ENCODE measurements around the gene FYCO1. TPM values are rescaled to one million over a fixed set of nuclear protein-coding genes. Genes with fewer than 3 reads are reported as not detected.

Gene FYCO1
- total RNA-seq, 1 experiment from 2014 or later, result 23.6 TPM

- in situ Hi-C loops (cut with HindIII; ENCODE audit: low pct_unique_long_range_greater_than_20kb, low sequenced_read_pairs), result no loop called here
- no peak for DNase-seq (ENCODE audit: low read depth)
Measured at GRCh38 chr3:45969953-45970352, 25.7 kb downstream of the FYCO1 start.

- in situ Hi-C loops (cut with HindIII; ENCODE audit: low pct_unique_long_range_greater_than_20kb, low sequenced_read_pairs), result no loop called here
- DNase-seq (ENCODE audit: low read depth), result no peak
Measured at GRCh38 chr3:45969116-45969515, 26.5 kb downstream of the FYCO1 start.

- in situ Hi-C loops (cut with HindIII; ENCODE audit: low pct_unique_long_range_greater_than_20kb, low sequenced_read_pairs), result no loop called here
- DNase-seq (ENCODE audit: low read depth), result no peak
Measured at GRCh38 chr3:45968706-45969105, 26.9 kb downstream of the FYCO1 start.

DNA sequence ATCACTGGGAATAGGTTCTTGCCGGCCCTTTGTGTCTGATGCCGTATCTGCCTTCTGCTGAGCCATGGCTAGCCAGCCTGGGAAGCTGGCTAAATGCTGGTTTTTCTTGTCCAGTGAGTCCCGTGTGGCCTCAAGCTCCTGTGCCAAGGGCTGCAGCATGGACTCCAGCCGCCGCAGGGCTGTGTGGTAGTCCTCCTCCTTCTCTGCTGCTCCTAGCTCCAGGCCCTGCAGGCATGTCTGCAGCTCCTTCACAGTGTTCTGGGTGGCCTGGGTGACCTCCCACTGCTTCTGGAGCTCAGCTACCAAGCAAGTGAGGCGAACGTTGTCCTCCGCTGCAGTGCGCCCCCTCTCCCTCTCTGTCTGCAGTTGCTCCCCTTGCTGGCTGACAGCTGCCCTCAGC is 27.5 kb downstream of the FYCO1 start:
- in situ Hi-C loops (cut with HindIII; ENCODE audit: low pct_unique_long_range_greater_than_20kb, low sequenced_read_pairs), result no loop called here
- DNase-seq (ENCODE audit: low read depth), result no peak

GRCh38 chr3:45967724-45968123 is 27.9 kb downstream of the FYCO1 start:
- no peak for DNase-seq (ENCODE audit: low read depth)
- in situ Hi-C loops (cut with HindIII; ENCODE audit: low pct_unique_long_range_greater_than_20kb, low sequenced_read_pairs), result no loop called here

GRCh38 chr3:45966950-45967640 is 28.5 kb downstream of the FYCO1 start:
- in situ Hi-C loops (cut with HindIII; ENCODE audit: low pct_unique_long_range_greater_than_20kb, low sequenced_read_pairs), result no loop called here
- DNase-seq (ENCODE audit: low read depth), result no peak

DNA sequence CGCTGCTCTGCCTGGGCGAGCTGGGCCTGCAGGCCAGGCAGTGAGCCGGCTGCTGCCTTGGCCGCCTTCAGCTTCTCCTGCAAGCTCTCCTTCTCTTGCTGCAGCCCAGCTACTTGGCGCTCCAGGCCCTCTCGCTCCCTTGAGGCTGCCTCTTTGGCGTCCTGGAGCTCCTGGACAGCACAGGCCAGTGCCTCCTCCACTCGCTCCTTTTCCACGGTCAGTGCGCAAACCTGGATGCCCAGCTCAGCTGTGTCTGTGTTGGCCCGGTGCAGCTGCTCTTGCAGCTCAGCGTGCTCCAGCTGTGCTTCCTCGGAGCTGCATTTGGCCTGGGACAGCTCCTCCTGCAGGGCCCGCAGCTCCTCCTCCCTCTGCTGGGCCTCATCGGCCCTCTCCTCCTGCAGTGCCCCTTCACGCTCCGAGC is 29.2 kb downstream of the FYCO1 start:
- in situ Hi-C loops (cut with HindIII; ENCODE audit: low pct_unique_long_range_greater_than_20kb, low sequenced_read_pairs), result no loop called here
- DNase-seq (ENCODE audit: low read depth), result no peak

GRCh38 chr3:45965653-45966052 is 30.0 kb downstream of the FYCO1 start:
- in situ Hi-C loops (cut with HindIII; ENCODE audit: low pct_unique_long_range_greater_than_20kb, low sequenced_read_pairs), result no loop called here

DNA sequence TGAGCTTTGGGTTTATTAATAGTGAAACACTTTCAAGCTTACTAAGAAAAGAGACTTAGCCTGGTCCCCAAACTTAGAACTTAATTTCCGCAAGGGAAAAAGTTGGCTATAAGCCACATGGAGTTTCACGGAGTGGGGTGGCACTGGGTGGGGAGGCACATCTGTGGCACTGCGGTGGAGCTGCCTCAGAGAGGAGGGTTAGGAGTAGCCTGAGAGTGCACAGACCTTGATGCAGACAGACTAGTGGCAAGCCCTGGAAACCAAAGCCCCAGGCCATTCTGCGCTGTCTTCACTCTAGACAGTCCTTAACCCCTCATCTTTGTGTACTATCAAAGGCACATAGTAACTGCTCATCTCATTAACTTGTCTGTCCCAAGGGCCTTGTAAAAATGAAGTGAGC is 30.4 kb downstream of the FYCO1 start:
- no peak for DNase-seq (ENCODE audit: low read depth)
- in situ Hi-C loops (cut with HindIII; ENCODE audit: low pct_unique_long_range_greater_than_20kb, low sequenced_read_pairs), result no loop called here

More at GRCh38 chr3:45965653-45966052, 30.0 kb downstream of the FYCO1 start:
- no peak for DNase-seq (ENCODE audit: low read depth)

DNA sequence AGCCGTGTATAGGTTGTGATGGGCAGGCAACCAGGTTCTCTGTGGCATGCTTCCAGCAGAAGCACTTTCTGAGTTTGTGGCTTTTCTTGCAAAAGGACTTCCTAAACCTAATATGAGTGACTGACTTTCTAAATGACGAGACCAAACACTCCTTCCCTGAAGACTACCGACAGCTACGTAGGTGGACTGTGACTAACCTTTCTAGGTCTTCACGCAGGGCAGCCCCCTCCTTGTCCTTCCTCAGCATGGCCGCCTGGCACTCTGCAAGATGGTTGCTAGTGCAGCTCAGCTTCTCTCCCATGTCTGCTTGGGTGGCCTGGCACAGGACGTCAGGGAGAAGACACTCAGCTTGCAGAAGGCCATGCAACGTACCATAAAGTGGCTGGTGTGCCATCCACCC is 31.5 kb downstream of the FYCO1 start:
- in situ Hi-C loops (cut with HindIII; ENCODE audit: low pct_unique_long_range_greater_than_20kb, low sequenced_read_pairs), result no loop called here
- DNase-seq (ENCODE audit: low read depth), result no peak

- in situ Hi-C loops (cut with HindIII; ENCODE audit: low pct_unique_long_range_greater_than_20kb, low sequenced_read_pairs), result no loop called here
- no peak for DNase-seq (ENCODE audit: low read depth)
Measured at GRCh38 chr3:45962033-45962432, 33.6 kb downstream of the FYCO1 start.

- in situ Hi-C loops (cut with HindIII; ENCODE audit: low pct_unique_long_range_greater_than_20kb, low sequenced_read_pairs), result no loop called here
- no peak for DNase-seq (ENCODE audit: low read depth)
Measured at GRCh38 chr3:45960289-45960688, 35.3 kb downstream of the FYCO1 start.

GRCh38 chr3:45959201-45959600 is 36.4 kb downstream of the FYCO1 start:
- no peak for DNase-seq (ENCODE audit: low read depth)
- in situ Hi-C loops (cut with HindIII; ENCODE audit: low pct_unique_long_range_greater_than_20kb, low sequenced_read_pairs), result no loop called here

- no peak for DNase-seq (ENCODE audit: low read depth)
- in situ Hi-C loops (cut with HindIII; ENCODE audit: low pct_unique_long_range_greater_than_20kb, low sequenced_read_pairs), result no loop called here
Measured at GRCh38 chr3:45958321-45958791, 37.3 kb downstream of the FYCO1 start.

DNA sequence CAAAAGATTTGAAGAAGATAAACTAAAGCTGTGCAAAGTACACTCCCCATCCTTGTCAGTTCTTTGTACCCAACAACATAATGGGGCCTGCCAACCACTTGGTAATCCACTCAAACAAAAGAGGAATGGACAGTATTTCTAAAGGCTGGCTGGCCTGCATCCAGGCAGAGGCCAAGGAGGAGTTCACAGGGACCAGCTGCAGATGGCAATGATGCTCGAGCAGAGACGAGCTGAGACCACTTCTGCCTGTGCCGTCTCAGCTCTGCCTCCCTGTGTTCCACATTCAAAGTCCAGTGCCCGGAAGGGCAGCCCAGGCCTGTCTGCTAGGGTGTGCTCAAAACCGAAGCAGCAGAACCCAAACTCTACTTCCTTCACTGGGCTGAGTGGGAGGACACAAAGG is 38.0 kb downstream of the FYCO1 start:
- no peak for DNase-seq (ENCODE audit: low read depth)
- in situ Hi-C loops (cut with HindIII; ENCODE audit: low pct_unique_long_range_greater_than_20kb, low sequenced_read_pairs), result no loop called here

DNA sequence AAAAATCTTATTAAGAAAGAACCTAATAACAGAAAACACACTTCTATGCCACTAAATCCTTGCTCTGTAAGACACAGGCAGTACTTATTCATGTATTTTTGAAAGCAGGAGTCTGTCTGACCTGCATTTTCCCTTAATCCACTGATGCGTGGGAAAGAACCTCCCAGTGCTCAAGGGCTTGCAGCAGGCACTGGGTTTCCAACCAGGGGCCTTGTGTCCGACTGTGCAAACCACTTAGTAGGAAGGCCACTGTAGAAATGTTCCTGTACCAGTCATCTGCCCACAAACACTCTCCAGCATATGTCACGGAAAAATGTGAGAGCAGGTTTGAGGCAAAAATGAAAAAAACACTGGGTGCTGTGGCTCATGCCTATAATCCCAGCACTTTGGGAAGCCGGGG is 39.9 kb downstream of the FYCO1 start:
- in situ Hi-C loops (cut with HindIII; ENCODE audit: low pct_unique_long_range_greater_than_20kb, low sequenced_read_pairs), result no loop called here
- DNase-seq (ENCODE audit: low read depth), result no peak

- in situ Hi-C loops (cut with HindIII; ENCODE audit: low pct_unique_long_range_greater_than_20kb, low sequenced_read_pairs), result no loop called here
- DNase-seq (ENCODE audit: low read depth), result no peak
Measured at GRCh38 chr3:45955017-45955647, 40.5 kb downstream of the FYCO1 start.

- no peak for DNase-seq (ENCODE audit: low read depth)
- in situ Hi-C loops (cut with HindIII; ENCODE audit: low pct_unique_long_range_greater_than_20kb, low sequenced_read_pairs), result no loop called here
Measured at GRCh38 chr3:45954306-45954705, 41.3 kb downstream of the FYCO1 start.

DNA sequence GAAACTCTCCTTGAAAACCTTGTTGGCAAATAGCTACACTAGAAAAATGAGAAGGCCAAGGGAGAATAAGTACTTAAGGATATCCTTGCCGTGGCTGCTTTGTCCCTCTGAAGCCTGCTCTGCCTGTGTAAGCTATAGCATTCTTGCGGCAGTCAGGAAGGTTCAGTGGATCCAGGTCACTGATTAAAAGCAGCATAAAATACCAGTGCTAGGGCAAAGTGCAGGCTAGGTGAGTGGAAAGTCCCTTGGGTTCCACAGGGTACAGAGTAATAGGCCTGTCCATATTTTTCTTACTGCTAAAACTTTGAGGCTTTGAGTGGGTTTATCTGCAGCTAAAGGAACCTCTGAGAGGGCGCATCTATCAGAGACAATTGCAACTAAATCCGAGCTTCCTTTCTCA is 42.1 kb downstream of the FYCO1 start:
- DNase-seq (ENCODE audit: low read depth), result no peak
- in situ Hi-C loops (cut with HindIII; ENCODE audit: low pct_unique_long_range_greater_than_20kb, low sequenced_read_pairs), result no loop called here

GRCh38 chr3:45952456-45952855 is 43.2 kb downstream of the FYCO1 start:
- in situ Hi-C loops (cut with HindIII; ENCODE audit: low pct_unique_long_range_greater_than_20kb, low sequenced_read_pairs), result no loop called here
- no peak for DNase-seq (ENCODE audit: low read depth)

Measured in Caki2 (cell line).